Thyroid gland (tissue), 4 donors: Measurements from ENCODE around the gene PARP8. TPM values are rescaled to one million over a fixed set of nuclear protein-coding genes. Genes with fewer than 3 reads are reported as not detected.
"Not testable (repeated sequence)": the region's sequence is repeated elsewhere in the genome, so short reads cannot be mapped to it uniquely, and the experiment has no call there.

Experiments
- DNase-seq, 2 donors: peaks; one replicate each; pipeline ENCODE4 v3.0.0-alpha.2; 2019
- H3K27ac ChIP-seq, 3 donors: fragments of 200-600 bp; sonication (generic); 1 replicate in 2 of 3; 2 replicates in 1 of 3; pipeline ENCODE4 v1.5.1; 2016 to 2019; ENCODE audit warnings: mild to moderate bottlenecking in 1 of 3, moderate library complexity in 1 of 3
- H3K27me3 ChIP-seq: fragments of 200-600 bp; sonication (generic); one replicate; pipeline ENCODE4 v1.5.1; 2019
- H3K36me3 ChIP-seq, 2 donors: fragments of 200-600 bp; sonication (generic); one replicate each; pipeline ENCODE4 v1.5.1; 2016 to 2019
- H3K4me1 ChIP-seq, 2 donors: fragments of 200-600 bp; sonication (generic); one replicate each; pipeline ENCODE4 v1.5.1; 2017 to 2019
- H3K4me3 ChIP-seq, 3 donors: fragments of 200-600 bp; sonication (generic); replicated peaks in 1 of 3; 1 replicate in 2 of 3; 2 replicates in 1 of 3; pipeline ENCODE4 v1.5.1; 2016; ENCODE audit warnings: mild to moderate bottlenecking in 1 of 3
- H3K9me3 ChIP-seq: fragments of 200-600 bp; sonication (generic); one replicate; pipeline ENCODE4 v1.5.1; 2017
- CTCF ChIP-seq, 6 experiments: fragments of 200-600 bp in 3 of 6; fragments of 450-650 bp in 3 of 6; sonication (generic) in 3 of 6; IDR thresholded peaks; one replicate each; pipeline ENCODE4 v1.5.1; 2016 to 2019; ENCODE audit warnings: antibody characterized with exemption in 6 of 6, mild to moderate bottlenecking in 2 of 6, inconsistent platforms in 1 of 6, moderate library complexity in 1 of 6
- POLR2A ChIP-seq, 2 donors: fragments of 450-650 bp; IDR thresholded peaks; one replicate each; pipeline ENCODE4 v1.6.1; 2017; ENCODE audit warnings: antibody characterized with exemption in 2 of 2, mild to moderate bottlenecking in 2 of 2, moderate library complexity in 1 of 2
- WGBS, 2 donors: methylation state at CpG; one replicate each; pipeline ENCODE4 v1.1.5; 2017; 5-methylcytosine and 5-hydroxymethylcytosine counted together
- intact Hi-C: fragments of 100-400 bp; cut with DNase I; formaldehyde crosslinking; loops from one replicate; pipeline ENCODE4 v1.15.1; 2023
- total RNA-seq, 4 donors: library from RNA; depleted of rRNA; stranded (reverse); fragments of >200 nt; gene quantifications; one replicate each; pipeline ENCODE4 v1.2.3, GENCODE V29; 2016

The PARP8 gene
- total RNA-seq, 4 donors from 2014 or later, result 71.2 to 151 (median 107) TPM

DNA sequence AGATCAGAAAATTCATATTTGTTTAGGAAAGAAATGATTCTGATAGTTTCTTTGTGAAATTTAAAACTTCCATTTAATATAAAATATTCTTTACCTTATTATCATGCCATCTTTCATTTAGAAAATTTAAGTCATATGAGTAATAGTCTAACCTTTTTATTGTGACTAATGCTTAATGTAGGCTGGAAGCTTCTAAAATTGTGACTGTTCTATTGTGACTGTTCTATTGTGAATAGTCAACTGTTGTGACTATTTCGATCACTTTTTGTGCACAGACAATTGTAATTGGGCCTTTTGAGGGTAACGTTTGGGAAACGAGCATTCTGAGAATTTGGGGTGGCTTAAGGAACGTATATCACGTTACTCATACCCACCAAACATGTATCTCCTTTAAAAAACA is 100.0 kb downstream of the PARP8 start:
- TF ChIP-seq POLR2A (IDR thresholded peaks at IDR 0.05) (no peak), CTCF (IDR thresholded peaks at IDR 0.05) (no peak)
- Histone ChIP-seq H3K27ac (no peak overlapping the region), H3K4me1 (no peaks in the 10 kb centered on the region), H3K4me3 (no peak overlapping the region), H3K27me3 (no peaks in the 10 kb centered on the region), H3K9me3 (no peaks in the 10 kb centered on the region), H3K36me3 (peaks cover 8 to 9% of the 10 kb centered on the region in 2 donors)
- DNase-seq, result no peak
- intact Hi-C loops, result no loop called here
- 84 to 94% methylated on average over 5 of the region's 5 CpGs for WGBS, 2 donors

DNA sequence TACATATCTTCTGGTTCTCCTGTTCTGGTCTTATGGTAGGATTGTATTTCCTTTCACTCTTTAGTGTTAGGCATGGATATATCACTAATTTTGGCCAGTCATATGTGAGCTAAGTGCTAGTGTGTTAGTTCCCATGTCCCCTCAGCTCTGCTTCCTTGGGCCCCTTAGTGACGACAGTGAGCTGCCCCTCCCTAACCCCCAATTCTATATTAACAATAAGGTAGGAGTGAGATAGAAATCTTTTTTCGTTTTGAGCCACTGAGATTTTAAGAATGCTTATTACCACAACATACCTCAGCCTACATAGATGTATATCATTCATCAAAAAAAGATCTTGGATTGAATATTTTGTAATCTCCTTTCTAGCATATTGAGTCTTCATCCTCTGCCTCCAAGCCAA is 100.5 kb downstream of the PARP8 start:
- H3K4me3 ChIP-seq, result no peak overlapping the region
- peaks cover 8 to 9% of the 10 kb centered on the region in 2 donors for H3K36me3 ChIP-seq
- no peaks in the 10 kb centered on the region for H3K27me3 ChIP-seq
- no peak for TF ChIP-seq CTCF (IDR thresholded peaks at IDR 0.05)
- no peak for TF ChIP-seq POLR2A (IDR thresholded peaks at IDR 0.05)
- no peak overlapping the region for H3K27ac ChIP-seq
- WGBS, 2 donors, result 85 to 86% methylated on average over 2 of the region's 2 CpGs
- no peak for DNase-seq
- H3K9me3 ChIP-seq, result no peaks in the 10 kb centered on the region
- H3K4me1 ChIP-seq, result no peaks in the 10 kb centered on the region
- intact Hi-C loops, result no loop called here

DNA sequence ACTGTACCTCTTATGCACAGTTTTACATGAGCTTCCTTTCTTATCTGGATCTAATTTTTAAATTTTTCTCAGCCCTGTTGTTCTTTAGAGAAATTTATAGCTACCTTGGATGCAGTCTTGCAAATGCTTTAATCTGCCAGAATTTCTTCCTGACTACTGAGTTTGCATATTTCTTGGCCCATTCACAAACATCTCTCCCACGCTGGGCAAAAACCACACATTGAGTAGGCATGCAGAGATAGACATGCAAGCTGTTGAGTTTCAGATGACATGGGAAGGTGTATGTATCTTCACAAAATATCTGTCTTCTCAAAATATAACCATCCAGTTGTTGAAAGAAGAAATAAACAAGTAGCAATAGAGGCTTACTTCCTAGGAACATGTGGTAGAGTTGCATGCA is 101.2 kb downstream of the PARP8 start:
- no peak for TF ChIP-seq CTCF (IDR thresholded peaks at IDR 0.05)
- no peak for TF ChIP-seq POLR2A (IDR thresholded peaks at IDR 0.05)
- 83 to 86% methylated on average over 1 of the region's 1 CpG for WGBS, 2 donors
- intact Hi-C loops, result no loop called here

GRCh38 chr5:50768634-50769033 is 102.2 kb downstream of the PARP8 start:
- no peak overlapping the region for H3K4me3 ChIP-seq
- no peak for DNase-seq
- intact Hi-C loops, result no loop called here
- no peaks in the 10 kb centered on the region for H3K27me3 ChIP-seq
- 91 to 94% methylated on average over 4 of the region's 4 CpGs for WGBS, 2 donors
- no peaks in the 10 kb centered on the region for H3K4me1 ChIP-seq
- no peak overlapping the region for H3K27ac ChIP-seq
- H3K36me3 ChIP-seq, result peaks cover 2 to 5% of the 10 kb centered on the region in 2 donors
- TF ChIP-seq POLR2A (IDR thresholded peaks at IDR 0.05), result no peak
- H3K9me3 ChIP-seq, result no peaks in the 10 kb centered on the region

More for the DNA sequence above, 101.2 kb downstream of the PARP8 start:
- Histone ChIP-seq H3K36me3 (peaks cover 8 to 9% of the 10 kb centered on the region in 2 donors), H3K27ac (no peak overlapping the region), H3K4me3 (no peak overlapping the region), H3K27me3 (no peaks in the 10 kb centered on the region), H3K9me3 (no peaks in the 10 kb centered on the region), H3K4me1 (no peaks in the 10 kb centered on the region)
- no peak for DNase-seq

- WGBS, 2 donors, result 94 to 95% methylated on average over 3 of the region's 3 CpGs
Observed at GRCh38 chr5:50770441-50770840, 104.0 kb downstream of the PARP8 start.

DNA sequence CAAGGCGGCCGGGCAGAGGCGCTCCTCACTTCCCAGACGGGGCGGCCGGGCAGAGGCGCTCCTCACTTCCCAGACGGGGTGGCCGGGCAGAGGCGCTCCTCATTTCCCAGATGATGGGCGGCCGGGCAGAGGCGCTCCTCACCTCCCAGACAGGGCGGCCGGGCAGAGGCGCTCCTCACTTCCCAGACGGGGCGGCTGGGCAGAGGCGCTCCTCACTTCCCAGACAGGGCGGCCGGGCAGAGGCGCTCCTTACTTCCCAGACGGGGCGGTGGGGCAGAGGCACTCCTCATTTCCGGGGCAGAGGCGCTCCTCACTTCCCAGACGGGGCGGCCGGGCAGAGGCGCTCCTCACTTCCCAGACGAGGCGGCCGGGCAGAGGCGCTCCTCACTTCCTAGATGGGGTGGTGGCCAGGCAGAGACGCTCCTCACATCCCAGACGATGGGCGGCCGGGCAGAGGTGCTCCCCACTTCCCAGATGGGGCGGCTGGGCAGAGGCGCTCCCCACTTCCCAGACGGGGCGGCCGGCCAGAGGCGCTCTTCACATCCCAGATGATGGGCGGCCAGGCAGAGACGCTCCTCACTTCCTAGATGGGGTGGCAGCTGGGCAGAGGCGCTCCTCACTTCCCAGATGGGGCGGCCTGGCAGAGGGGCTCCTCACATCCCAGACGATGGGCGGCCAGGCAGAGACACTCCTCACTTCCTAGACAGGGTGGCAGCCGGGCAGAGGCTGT is 108.2 kb downstream of the PARP8 start:
- H3K27me3 ChIP-seq, intact Hi-C loops, DNase-seq, H3K9me3 ChIP-seq, H3K27ac ChIP-seq, H3K4me3 ChIP-seq, H3K36me3 ChIP-seq, H3K4me1 ChIP-seq: not testable (repeated sequence)
- 94 to 97% methylated on average over 17 to 31 of the region's 51 CpGs for WGBS, 2 donors

More at GRCh38 chr5:50770441-50770840, 104.0 kb downstream of the PARP8 start:
- no peaks in the 10 kb centered on the region for H3K4me1 ChIP-seq
- no peaks in the 10 kb centered on the region for H3K9me3 ChIP-seq
- TF ChIP-seq POLR2A (IDR thresholded peaks at IDR 0.05) (no peak), CTCF (IDR thresholded peaks at IDR 0.05) (no peak)
- H3K36me3 ChIP-seq, result no peaks in the 10 kb centered on the region
- H3K4me3 ChIP-seq, result no peak overlapping the region
- no peak overlapping the region for H3K27ac ChIP-seq
- intact Hi-C loops, result no loop called here
- H3K27me3 ChIP-seq, result no peaks in the 10 kb centered on the region
- no peak for DNase-seq
